ENCODE measurements around the gene JPH4.

DNA sequence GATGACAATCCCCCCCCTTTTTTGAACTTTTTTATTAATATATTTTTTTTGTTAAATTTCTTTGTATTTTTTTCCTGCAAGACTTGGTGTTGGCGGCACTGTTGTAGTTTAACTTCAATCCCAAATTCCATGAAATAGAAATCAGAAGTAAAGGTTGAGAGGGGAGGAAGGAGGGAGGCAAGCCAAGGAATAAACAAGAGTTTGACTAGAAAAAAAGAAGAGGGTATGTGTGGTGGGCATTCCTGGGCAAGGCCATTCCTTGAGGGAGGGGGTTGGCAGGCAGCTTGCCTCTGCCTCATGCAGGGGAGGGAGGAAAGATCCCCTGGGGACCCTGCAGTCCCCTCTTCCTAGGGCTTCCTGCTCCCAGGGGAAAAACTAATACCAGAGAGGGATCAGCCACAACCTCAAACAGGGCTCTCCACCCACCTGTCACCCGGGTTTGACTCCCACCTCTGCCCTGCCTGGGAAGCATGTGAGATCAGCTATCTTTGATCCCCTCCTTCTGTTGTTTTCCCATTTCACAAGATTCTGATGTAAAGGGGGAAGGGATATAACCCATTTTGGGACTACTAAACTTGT is 10.5 kb downstream of the JPH4 start:
- TF ChIP-seq, protein P1, sequence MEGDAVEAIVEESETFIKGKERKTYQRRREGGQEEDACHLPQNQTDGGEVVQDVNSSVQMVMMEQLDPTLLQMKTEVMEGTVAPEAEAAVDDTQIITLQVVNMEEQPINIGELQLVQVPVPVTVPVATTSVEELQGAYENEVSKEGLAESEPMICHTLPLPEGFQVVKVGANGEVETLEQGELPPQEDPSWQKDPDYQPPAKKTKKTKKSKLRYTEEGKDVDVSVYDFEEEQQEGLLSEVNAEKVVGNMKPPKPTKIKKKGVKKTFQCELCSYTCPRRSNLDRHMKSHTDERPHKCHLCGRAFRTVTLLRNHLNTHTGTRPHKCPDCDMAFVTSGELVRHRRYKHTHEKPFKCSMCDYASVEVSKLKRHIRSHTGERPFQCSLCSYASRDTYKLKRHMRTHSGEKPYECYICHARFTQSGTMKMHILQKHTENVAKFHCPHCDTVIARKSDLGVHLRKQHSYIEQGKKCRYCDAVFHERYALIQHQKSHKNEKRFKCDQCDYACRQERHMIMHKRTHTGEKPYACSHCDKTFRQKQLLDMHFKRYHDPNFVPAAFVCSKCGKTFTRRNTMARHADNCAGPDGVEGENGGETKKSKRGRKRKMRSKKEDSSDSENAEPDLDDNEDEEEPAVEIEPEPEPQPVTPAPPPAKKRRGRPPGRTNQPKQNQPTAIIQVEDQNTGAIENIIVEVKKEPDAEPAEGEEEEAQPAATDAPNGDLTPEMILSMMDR (IDR thresholded peaks at IDR 0.05; ENCODE audit: extremely low read depth in 1 of 2, insufficient read depth in 1 of 2, low read depth in 1 of 2, low read length in 2 of 2), result no peak
- TF ChIP-seq POLR2AphosphoS5 (IDR thresholded peaks at IDR 0.05; ENCODE audit: insufficient read depth, low read depth, low read length), result no peak
